Measurements from ENCODE around the gene NBPF14.
"Not testable (repeated sequence)": the region's sequence is repeated elsewhere in the genome, so short reads cannot be mapped to it uniquely, and the experiment has no call there.

DNA sequence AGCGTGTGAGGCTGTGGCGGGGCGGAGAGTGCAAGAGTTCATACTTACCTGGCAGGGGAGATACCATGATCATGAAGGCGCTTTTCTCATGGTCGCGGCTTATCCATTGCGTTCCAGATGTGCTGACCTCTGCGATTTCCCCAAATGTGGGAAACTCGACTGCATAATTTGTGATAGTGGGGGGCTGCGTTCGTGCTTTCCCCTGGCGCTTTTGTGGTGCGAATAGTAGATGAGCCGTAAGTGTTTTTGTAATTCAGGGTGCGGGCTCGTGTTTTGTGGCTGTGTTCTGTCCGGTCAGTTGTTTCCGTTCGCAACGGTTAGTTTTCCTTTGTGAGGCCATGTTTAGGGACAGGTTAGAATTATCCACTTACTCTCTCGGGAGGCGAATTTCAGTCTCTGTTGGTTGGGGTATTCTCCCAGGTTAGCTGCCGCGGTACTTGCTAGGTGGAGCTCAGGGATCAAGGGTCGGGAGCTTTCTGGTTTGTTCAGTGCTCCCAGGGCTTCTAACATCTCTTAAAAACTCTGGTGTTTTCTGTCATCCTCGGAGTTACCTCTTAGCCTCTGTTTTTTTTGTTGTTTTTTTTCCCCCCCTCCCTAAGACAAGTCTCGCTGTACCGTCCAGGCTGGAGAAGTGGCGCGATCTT is 73.1 kb downstream of the NBPF14 start:
- peak; percentile 82 for TF ChIP-seq SP1 (CRISPR knock-in tag; conservative IDR thresholded peaks at IDR 0.05)
- TF ChIP-seq, protein P1, sequence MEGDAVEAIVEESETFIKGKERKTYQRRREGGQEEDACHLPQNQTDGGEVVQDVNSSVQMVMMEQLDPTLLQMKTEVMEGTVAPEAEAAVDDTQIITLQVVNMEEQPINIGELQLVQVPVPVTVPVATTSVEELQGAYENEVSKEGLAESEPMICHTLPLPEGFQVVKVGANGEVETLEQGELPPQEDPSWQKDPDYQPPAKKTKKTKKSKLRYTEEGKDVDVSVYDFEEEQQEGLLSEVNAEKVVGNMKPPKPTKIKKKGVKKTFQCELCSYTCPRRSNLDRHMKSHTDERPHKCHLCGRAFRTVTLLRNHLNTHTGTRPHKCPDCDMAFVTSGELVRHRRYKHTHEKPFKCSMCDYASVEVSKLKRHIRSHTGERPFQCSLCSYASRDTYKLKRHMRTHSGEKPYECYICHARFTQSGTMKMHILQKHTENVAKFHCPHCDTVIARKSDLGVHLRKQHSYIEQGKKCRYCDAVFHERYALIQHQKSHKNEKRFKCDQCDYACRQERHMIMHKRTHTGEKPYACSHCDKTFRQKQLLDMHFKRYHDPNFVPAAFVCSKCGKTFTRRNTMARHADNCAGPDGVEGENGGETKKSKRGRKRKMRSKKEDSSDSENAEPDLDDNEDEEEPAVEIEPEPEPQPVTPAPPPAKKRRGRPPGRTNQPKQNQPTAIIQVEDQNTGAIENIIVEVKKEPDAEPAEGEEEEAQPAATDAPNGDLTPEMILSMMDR (IDR thresholded peaks at IDR 0.05) = not testable (repeated sequence)
- TF ChIP-seq TEAD1 (CRISPR knock-in tag; IDR thresholded peaks at IDR 0.05) = peak; percentile 99
- TF ChIP-seq, protein P2, sequence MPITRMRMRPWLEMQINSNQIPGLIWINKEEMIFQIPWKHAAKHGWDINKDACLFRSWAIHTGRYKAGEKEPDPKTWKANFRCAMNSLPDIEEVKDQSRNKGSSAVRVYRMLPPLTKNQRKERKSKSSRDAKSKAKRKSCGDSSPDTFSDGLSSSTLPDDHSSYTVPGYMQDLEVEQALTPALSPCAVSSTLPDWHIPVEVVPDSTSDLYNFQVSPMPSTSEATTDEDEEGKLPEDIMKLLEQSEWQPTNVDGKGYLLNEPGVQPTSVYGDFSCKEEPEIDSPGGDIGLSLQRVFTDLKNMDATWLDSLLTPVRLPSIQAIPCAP (CRISPR knock-in tag; IDR thresholded peaks at IDR 0.05) = peak; percentile 95
- TF ChIP-seq NR2C2 (CRISPR knock-in tag; IDR thresholded peaks at IDR 0.05) = peak; percentile 82
- TF ChIP-seq ELF4 (CRISPR knock-in tag; IDR thresholded peaks at IDR 0.05; ENCODE audit: low read depth) = peak; percentile 94; the same call in 1 of the 2 replicates
- TF ChIP-seq, protein P3, sequence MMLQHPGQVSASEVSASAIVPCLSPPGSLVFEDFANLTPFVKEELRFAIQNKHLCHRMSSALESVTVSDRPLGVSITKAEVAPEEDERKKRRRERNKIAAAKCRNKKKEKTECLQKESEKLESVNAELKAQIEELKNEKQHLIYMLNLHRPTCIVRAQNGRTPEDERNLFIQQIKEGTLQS (CRISPR knock-in tag; conservative IDR thresholded peaks at IDR 0.05) = peak; percentile 64; the same call in 1 of the 2 replicates
- TF ChIP-seq, protein P4, sequence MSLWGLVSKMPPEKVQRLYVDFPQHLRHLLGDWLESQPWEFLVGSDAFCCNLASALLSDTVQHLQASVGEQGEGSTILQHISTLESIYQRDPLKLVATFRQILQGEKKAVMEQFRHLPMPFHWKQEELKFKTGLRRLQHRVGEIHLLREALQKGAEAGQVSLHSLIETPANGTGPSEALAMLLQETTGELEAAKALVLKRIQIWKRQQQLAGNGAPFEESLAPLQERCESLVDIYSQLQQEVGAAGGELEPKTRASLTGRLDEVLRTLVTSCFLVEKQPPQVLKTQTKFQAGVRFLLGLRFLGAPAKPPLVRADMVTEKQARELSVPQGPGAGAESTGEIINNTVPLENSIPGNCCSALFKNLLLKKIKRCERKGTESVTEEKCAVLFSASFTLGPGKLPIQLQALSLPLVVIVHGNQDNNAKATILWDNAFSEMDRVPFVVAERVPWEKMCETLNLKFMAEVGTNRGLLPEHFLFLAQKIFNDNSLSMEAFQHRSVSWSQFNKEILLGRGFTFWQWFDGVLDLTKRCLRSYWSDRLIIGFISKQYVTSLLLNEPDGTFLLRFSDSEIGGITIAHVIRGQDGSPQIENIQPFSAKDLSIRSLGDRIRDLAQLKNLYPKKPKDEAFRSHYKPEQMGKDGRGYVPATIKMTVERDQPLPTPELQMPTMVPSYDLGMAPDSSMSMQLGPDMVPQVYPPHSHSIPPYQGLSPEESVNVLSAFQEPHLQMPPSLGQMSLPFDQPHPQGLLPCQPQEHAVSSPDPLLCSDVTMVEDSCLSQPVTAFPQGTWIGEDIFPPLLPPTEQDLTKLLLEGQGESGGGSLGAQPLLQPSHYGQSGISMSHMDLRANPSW (CRISPR knock-in tag; conservative IDR thresholded peaks at IDR 0.05; ENCODE audit: low read depth) = peak; percentile 93; the same call in 1 of the 2 replicates
- TF ChIP-seq, protein P5, sequence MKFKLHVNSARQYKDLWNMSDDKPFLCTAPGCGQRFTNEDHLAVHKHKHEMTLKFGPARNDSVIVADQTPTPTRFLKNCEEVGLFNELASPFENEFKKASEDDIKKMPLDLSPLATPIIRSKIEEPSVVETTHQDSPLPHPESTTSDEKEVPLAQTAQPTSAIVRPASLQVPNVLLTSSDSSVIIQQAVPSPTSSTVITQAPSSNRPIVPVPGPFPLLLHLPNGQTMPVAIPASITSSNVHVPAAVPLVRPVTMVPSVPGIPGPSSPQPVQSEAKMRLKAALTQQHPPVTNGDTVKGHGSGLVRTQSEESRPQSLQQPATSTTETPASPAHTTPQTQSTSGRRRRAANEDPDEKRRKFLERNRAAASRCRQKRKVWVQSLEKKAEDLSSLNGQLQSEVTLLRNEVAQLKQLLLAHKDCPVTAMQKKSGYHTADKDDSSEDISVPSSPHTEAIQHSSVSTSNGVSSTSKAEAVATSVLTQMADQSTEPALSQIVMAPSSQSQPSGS (CRISPR knock-in tag; IDR thresholded peaks at IDR 0.05; ENCODE audit: borderline replicate concordance, low read depth) = not testable (repeated sequence)
